K562 (cell line): ENCODE measurements around the gene ST6GAL1. TPM values are rescaled to one million over a fixed set of nuclear protein-coding genes. Genes with fewer than 3 reads are reported as not detected.

ENCODE experiments used
- ATAC-seq: fragments of 200-7000 bp; cut with Tn5 transposase; 3 replicates; pipeline ENCODE4 v1.9.1; 2020; ENCODE audit warnings: moderate library complexity
- BruUV-seq: library from RNA; stranded (reverse); fragments of 400-500 nt; replicated peaks from 2 replicates; lab custom pipeline; 2021; lab: Mats Ljungman, UMichigan
- CTCF ChIA-PET: fragments of 300-600 bp; formaldehyde crosslinking; extraction: SDS; loops from one replicate; lab custom pipeline; 2021; ENCODE audit warnings: low intra/inter-chr PET ratio; lab: Yijun Ruan, JAX
- POLR2A ChIA-PET: fragments of 300-600, 350-650 bp; sonication (Branson Sonifier 250); formaldehyde crosslinking; extraction: SDS; loops from one replicate; lab custom pipeline; 2021; ENCODE audit warnings: antibody characterized with exemption, inconsistent platforms; lab: Yijun Ruan, JAX
- DNase-seq, 4 experiments: peaks; one replicate each; pipeline versions ENCODE4 v3.0.0 to v3.0.0-alpha.2; 2011 to 2018; ENCODE audit warnings: low spot score in 3 of 4, mixed read lengths in 3 of 4; ENCODE audit errors: extremely low read depth in 1 of 4
- FAIRE-seq: peaks from 2 replicates; lab custom pipeline; 2011; peaks lifted over from hg19 to GRCh38; lab: Jason Lieb, UNC
- H2AFZ ChIP-seq: 2 replicates; pipeline ENCODE4 v1.6.0; 2011; ENCODE audit warnings: low read depth, low read length, control low read depth, inconsistent platforms
- H3K27ac ChIP-seq: fragments of 200-600 bp; 3 replicates; pipeline ENCODE4 v1.8.0; 2011; ENCODE audit warnings: low read depth, mild to moderate bottlenecking, control low read depth, inconsistent platforms, low read length, moderate library complexity, mixed read lengths; ENCODE audit errors: extremely low read depth
- H3K27me3 ChIP-seq, 2 experiments: fragments of 300-600 bp in 1 of 2; 2 replicates in 1 of 2; 3 replicates in 1 of 2; pipeline versions ENCODE4 v1.6.0 to v1.8.0; 2011; ENCODE audit warnings: inconsistent platforms in 2 of 2, low read length in 2 of 2, mild to moderate bottlenecking in 1 of 2, mixed read lengths in 1 of 2, moderate library complexity in 1 of 2; ENCODE audit not compliant: control insufficient read depth in 2 of 2, insufficient read depth in 2 of 2
- H3K36me3 ChIP-seq: fragments of 300-600 bp; 3 replicates; pipeline ENCODE4 v1.8.0; 2011; ENCODE audit warnings: mild to moderate bottlenecking, low read length, inconsistent platforms; ENCODE audit not compliant: control insufficient read depth, insufficient read depth
- H3K4me1 ChIP-seq, 2 experiments: fragments of 200-600 bp in 1 of 2; replicated peaks in 1 of 2; 2 replicates in 1 of 2; 3 replicates in 1 of 2; pipeline versions ENCODE4 v1.5.1 to v1.8.0; 2011; ENCODE audit warnings: inconsistent platforms in 2 of 2, low read length in 2 of 2, mild to moderate bottlenecking in 1 of 2, mixed read lengths in 1 of 2, moderate library complexity in 1 of 2; ENCODE audit not compliant: control insufficient read depth in 2 of 2, insufficient read depth in 2 of 2
- H3K4me2 ChIP-seq: 2 replicates; pipeline ENCODE4 v1.6.1; 2011; ENCODE audit warnings: low read length, control low read depth, inconsistent platforms, mixed read lengths; ENCODE audit not compliant: insufficient read depth
- H3K4me3 ChIP-seq: fragments of 200-600 bp; sonication (generic), shearing (Covaris generic); 2 replicates; pipeline ENCODE4 v1.5.1; 2016; ENCODE audit warnings: control low read depth, inconsistent platforms
- H3K79me2 ChIP-seq: fragments of 200-600 bp; 3 replicates; pipeline ENCODE4 v1.8.0; 2011; ENCODE audit warnings: low read length, inconsistent platforms; ENCODE audit not compliant: control insufficient read depth, insufficient read depth
- H3K9ac ChIP-seq, 2 experiments: 2 replicates each; pipeline versions ENCODE4 v1.6.0 to v1.6.1; 2011; ENCODE audit warnings: low read depth in 2 of 2, low read length in 2 of 2, control low read depth in 1 of 2, inconsistent platforms in 1 of 2, mild to moderate bottlenecking in 1 of 2, mixed read lengths in 1 of 2; ENCODE audit not compliant: insufficient read depth in 1 of 2
- H3K9me1 ChIP-seq: one replicate; pipeline ENCODE4 v1.6.0; 2011; ENCODE audit warnings: inconsistent platforms, mild to moderate bottlenecking, low read length, moderate library complexity; ENCODE audit not compliant: control insufficient read depth, insufficient read depth
- H3K9me3 ChIP-seq: replicated peaks from 2 replicates; pipeline ENCODE4 v1.5.1; 2011; ENCODE audit warnings: low read depth, low read length, inconsistent platforms; ENCODE audit not compliant: control insufficient read depth, insufficient read depth
- H4K20me1 ChIP-seq: replicated peaks from 2 replicates; pipeline ENCODE4 v1.6.1; 2011; ENCODE audit warnings: low read length, inconsistent platforms, mixed read lengths; ENCODE audit not compliant: control insufficient read depth, insufficient read depth
- ARID3A ChIP-seq: IDR thresholded peaks from 2 replicates; pipeline ENCODE4 v1.6.1; 2012; ENCODE audit warnings: low read depth, low read length, improper control_type of control experiment, borderline replicate concordance
- C11orf30 ChIP-seq: fragments of 450-650 bp; IDR thresholded peaks from 2 replicates; pipeline ENCODE4 v1.6.1; 2016; ENCODE audit warnings: low read depth, mild to moderate bottlenecking
- ELF2 ChIP-seq: fragments of 250-450 bp; sonication (Bioruptor Pico); IDR thresholded peaks from 2 replicates; pipeline ENCODE4 v1.5.0; 2021; ENCODE audit warnings: mild to moderate bottlenecking
- GTF3C2 ChIP-seq: IDR thresholded peaks from 3 replicates; pipeline ENCODE4 v1.6.1; 2011; ENCODE audit warnings: borderline replicate concordance, mild to moderate bottlenecking, moderate library complexity; ENCODE audit not compliant: insufficient read length; ENCODE audit errors: extremely low read depth
- ILF3 ChIP-seq: fragments of 450-650 bp; IDR thresholded peaks from 2 replicates; pipeline ENCODE4 v1.6.1; 2018; ENCODE audit warnings: antibody characterized with exemption, mild to moderate bottlenecking, moderate library complexity, borderline replicate concordance
- LCOR ChIP-seq: sonication (generic); formaldehyde crosslinking; IDR thresholded peaks from 2 replicates; pipeline ENCODE4 v1.8.0; 2022; ENCODE audit warnings: mild to moderate bottlenecking, missing genetic modification reagents
- LEF1 ChIP-seq: fragments of 450-650 bp; IDR thresholded peaks from 2 replicates; pipeline ENCODE4 v1.6.1; 2016; ENCODE audit warnings: mild to moderate bottlenecking
- MAFF ChIP-seq: IDR thresholded peaks from 2 replicates; pipeline ENCODE4 v1.6.1; 2012; ENCODE audit warnings: low read length, improper control_type of control experiment
- MAFG ChIP-seq: fragments of 450-650 bp; conservative IDR thresholded peaks from 2 replicates; pipeline ENCODE4 v1.6.1; 2016; ENCODE audit warnings: missing genetic modification characterization, missing compliant biosample characterization
- MAFK ChIP-seq: IDR thresholded peaks from 2 replicates; pipeline ENCODE4 v1.6.1; 2011; ENCODE audit warnings: low read length, improper control_type of control experiment
- MAX ChIP-seq: sonication (generic); formaldehyde crosslinking; IDR thresholded peaks from 2 replicates; pipeline ENCODE4 v1.9.0; 2022; ENCODE audit warnings: mild to moderate bottlenecking, missing genetic modification reagents
- MCM7 ChIP-seq, 2 experiments: fragments of 450-650 bp; IDR thresholded peaks; 2 replicates each; pipeline ENCODE4 v1.6.1; 2016 to 2018
- NCOA4 ChIP-seq: fragments of 450-650 bp; IDR thresholded peaks from 2 replicates; pipeline ENCODE4 v1.6.1; 2018; ENCODE audit warnings: mild to moderate bottlenecking; ENCODE audit not compliant: partially characterized antibody
- POLR2G ChIP-seq: fragments of 200-400 bp; formaldehyde crosslinking; IDR thresholded peaks from 2 replicates; pipeline ENCODE4 v1.6.1; 2017; ENCODE audit warnings: low read depth, mild to moderate bottlenecking, antibody characterized with exemption, low read length, moderate library complexity
- PTTG1 ChIP-seq: fragments of 450-650 bp; IDR thresholded peaks from 2 replicates; pipeline ENCODE4 v1.6.1; 2016; ENCODE audit warnings: low read depth, mild to moderate bottlenecking, missing genetic modification characterization, missing compliant biosample characterization
- RBM15 ChIP-seq: fragments of 200-400 bp; formaldehyde crosslinking; IDR thresholded peaks from 2 replicates; pipeline ENCODE4 v1.6.1; 2018; ENCODE audit warnings: mild to moderate bottlenecking, low read length, moderate library complexity; ENCODE audit not compliant: insufficient read depth
- SP1 ChIP-seq: sonication (generic); formaldehyde crosslinking; IDR thresholded peaks from 2 replicates; pipeline ENCODE4 v1.8.1; 2022; ENCODE audit warnings: mild to moderate bottlenecking, missing genetic modification reagents
- SPI1 ChIP-seq: IDR thresholded peaks from 2 replicates; pipeline ENCODE4 v1.6.1; 2011; ENCODE audit warnings: low read depth, low read length, control low read depth, borderline replicate concordance
- ZFP36 ChIP-seq: fragments of 150-350 bp; IDR thresholded peaks from 2 replicates; pipeline ENCODE4 v1.6.1; 2018; ENCODE audit warnings: low read length, low read depth; ENCODE audit not compliant: partially characterized antibody
- ZNF24 ChIP-seq: fragments of 450-650 bp; IDR thresholded peaks from 2 replicates; pipeline ENCODE4 v1.6.1; 2016
- ZNF316 ChIP-seq: fragments of 450-650 bp; IDR thresholded peaks from 2 replicates; pipeline ENCODE4 v1.6.1; 2016
- WGBS: fragments of 100-300 bp; shearing (Covaris generic); methylation state at CpG from one replicate; pipeline ENCODE4 v1.1.6; 2016; ENCODE audit warnings: low coverage, mixed read lengths; ENCODE audit not compliant: insufficient coverage; ENCODE audit errors: missing lambda C conversion rate; 5-methylcytosine and 5-hydroxymethylcytosine counted together
- in situ Hi-C: fragments of 300-500 bp; cut with MboI; formaldehyde crosslinking; loops from 4 replicates; pipeline ENCODE4 v1.15.0; 2018; ENCODE audit warnings: inconsistent platforms, mixed read lengths
- intact Hi-C: fragments of 100-400 bp; cut with micrococcal nuclease; formaldehyde crosslinking; loops from 2 replicates; pipeline ENCODE4 v1.14.2; 2022
- polyA plus RNA-seq, 8 experiments: library from polyadenylated mRNA; depleted of rRNA in 4 of 8; stranded (reverse) in 5 of 8; unstranded in 3 of 8; fragments of >200 nt; fragmentation: Nextera tagmentation in 2 of 8; fragmentation: Illumina TruSeq in 1 of 8; extraction: Ambion mirVana in 2 of 8; extraction: Trizol in 1 of 8; gene quantifications; 2 replicates each; pipeline versions ENCODE4 v1.2.1 to v1.2.3, GENCODE V29; 2011 to 2014; ENCODE audit warnings: inconsistent platforms in 1 of 8, missing spikeins in 1 of 8
- total RNA-seq, 7 experiments: library from RNA; depleted of rRNA in 6 of 7; stranded (reverse); fragments of >200 nt in 6 of 7; fragmentation: Illumina TruSeq in 2 of 7; extraction: Trizol in 2 of 7; gene quantifications; 2 replicates each; pipeline versions ENCODE4 v1.2.1 to v1.2.3, GENCODE V29; 2011 to 2021; ENCODE audit warnings: low replicate concordance in 1 of 7

Gene ST6GAL1
- total and polyA plus RNA-seq, 9 of the 15 experiments (the other 6 are each of a cell fraction or from before 2014, with no cell fraction given), result 31.9 to 145 (median 71.0) TPM

GRCh38 chr3:187072511-187072910 lies 142.2 kb downstream of the ST6GAL1 start:
- H3K9me3 ChIP-seq, result no peaks in the 10 kb centered on the region
- 0 out of 2 replicates have a peak, but pooled peaks cover 3% of the 10 kb centered on the region for H4K20me1 ChIP-seq
- intact Hi-C loops (no loop called here), in situ Hi-C loops (no loop called here)
- peak; percentile 67 for ATAC-seq
- peaks cover 3% of the 10 kb centered on the region for H3K9me1 ChIP-seq
- ChIA-PET CTCF (no interaction called here), POLR2A (no interaction called here)
- peaks cover 3 to 8% of the 10 kb centered on the region in 2 experiments; a peak in 4 of 5 replicates for H3K4me1 ChIP-seq
- no TSS peak for BruUV-seq
- peak overlapping the region; percentile 50; the same call in 1 of the 3 replicates for H3K27ac ChIP-seq
- 55% methylated on average over 5 of the region's 5 CpGs for WGBS
- FAIRE-seq, result no peak
- DNase-seq, result peak in 2 of 4 experiments; percentile 20 to 34
- 0 out of 2 replicates have a peak overlapping the region, but pooled peaks have one; percentile 28 for H2AFZ ChIP-seq
- H3K27me3 ChIP-seq, result no peaks in the 10 kb centered on the region
- H3K9ac ChIP-seq, result no peak overlapping the region; a peak in 1 of 4 replicates
- H3K4me3 ChIP-seq, result no peak overlapping the region
- H3K79me2 ChIP-seq, result no peaks in the 10 kb centered on the region
- H3K4me2 ChIP-seq, result no peak overlapping the region
- H3K36me3 ChIP-seq, result peaks cover 85% of the 10 kb centered on the region
- TF ChIP-seq RBM15 (no peak), MAFK (peak; percentile 41; the same call in 1 of the 2 replicates), MAX (CRISPR knock-in tag) (0 out of 2 replicates have a peak, but pooled peaks have one; percentile 39), ZNF316 (peak; percentile 72), SP1 (0 out of 2 replicates have a peak, but pooled peaks have one; percentile 16), NCOA4 (no peak), ELF2 (0 out of 2 replicates have a peak, but pooled peaks have one; percentile 17), LEF1 (no peak), C11orf30 (peak; percentile 64; the same call in 1 of the 2 replicates), ZFP36 (no peak), POLR2G (no peak), ARID3A (no peak), ZNF24 (no peak), MAFF (peak; percentile 28; the same call in 1 of the 2 replicates), ILF3 (no peak), MCM7 (IDR thresholded peaks at IDR 0.05) (no peak), LCOR (CRISPR knock-in tag) (no peak), GTF3C2 (no peak), SPI1 (0 out of 2 replicates have a peak, but pooled peaks have one; percentile 17), PTTG1 (tag) (no peak), MAFG (tag) (peak; percentile 63)
